GM12891 (cell line): ENCODE results near the gene ZNF837.

Experiments
- DNase-seq: peaks from one replicate; pipeline ENCODE4 v3.0.0; 2011; ENCODE audit warnings: low spot score; ENCODE audit not compliant: insufficient read length
- FAIRE-seq: peaks from 2 replicates; lab custom pipeline; 2011; peaks lifted over from hg19 to GRCh38; lab: Jason Lieb, UNC
- PAX5 ChIP-seq: IDR thresholded peaks from 2 replicates; pipeline ENCODE4 v1.6.1; 2011; ENCODE audit warnings: low read length, moderate library complexity, mild to moderate bottlenecking; ENCODE audit not compliant: insufficient read depth, severe bottlenecking
- POLR2A ChIP-seq: IDR thresholded peaks from 2 replicates; pipeline ENCODE4 v1.6.1; 2011; ENCODE audit warnings: low read depth, low read length, control low read depth
- POLR2AphosphoS5 ChIP-seq: IDR thresholded peaks from 2 replicates; pipeline ENCODE4 v1.6.1; 2011; ENCODE audit warnings: low read depth, low read length, control low read depth
- POU2F2 ChIP-seq: IDR thresholded peaks from 2 replicates; pipeline ENCODE4 v1.6.1; 2011; ENCODE audit warnings: low read depth, mild to moderate bottlenecking, control low read depth, low read length, moderate library complexity
- SPI1 ChIP-seq: IDR thresholded peaks from 2 replicates; pipeline ENCODE4 v1.6.1; 2011; ENCODE audit warnings: low read depth, low read length, control low read depth
- TAF1 ChIP-seq: IDR thresholded peaks from 2 replicates; pipeline ENCODE4 v1.6.1; 2011; ENCODE audit warnings: low read depth, low read length, control low read depth

Gene ZNF837

DNA sequence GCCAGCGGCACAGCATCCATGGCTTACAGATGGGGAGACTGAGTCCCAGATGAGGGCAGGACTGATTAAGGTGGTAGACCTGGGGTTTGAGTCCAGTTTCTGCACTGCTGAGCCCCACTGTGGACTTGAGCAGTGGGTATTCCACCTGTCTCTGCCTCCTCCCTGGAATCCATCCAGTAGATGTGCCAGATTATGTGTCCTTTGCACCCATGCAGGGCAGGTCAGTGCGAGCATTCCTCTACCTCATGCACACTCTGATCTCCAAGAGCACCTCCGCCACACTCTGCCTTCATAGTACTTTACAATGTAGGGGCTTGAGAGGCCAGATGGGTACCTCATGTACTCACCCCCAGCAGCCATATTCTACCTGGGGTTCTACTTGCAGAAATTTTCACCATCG lies 44.0 kb downstream of the ZNF837 start:
- FAIRE-seq (no peak), DNase-seq (no peak)
- no peak for TF ChIP-seq POLR2AphosphoS5
- no peak for TF ChIP-seq PAX5
- no peak for TF ChIP-seq POLR2A
- TF ChIP-seq SPI1: no peak
- TF ChIP-seq POU2F2: no peak
- no peak for TF ChIP-seq TAF1

DNA sequence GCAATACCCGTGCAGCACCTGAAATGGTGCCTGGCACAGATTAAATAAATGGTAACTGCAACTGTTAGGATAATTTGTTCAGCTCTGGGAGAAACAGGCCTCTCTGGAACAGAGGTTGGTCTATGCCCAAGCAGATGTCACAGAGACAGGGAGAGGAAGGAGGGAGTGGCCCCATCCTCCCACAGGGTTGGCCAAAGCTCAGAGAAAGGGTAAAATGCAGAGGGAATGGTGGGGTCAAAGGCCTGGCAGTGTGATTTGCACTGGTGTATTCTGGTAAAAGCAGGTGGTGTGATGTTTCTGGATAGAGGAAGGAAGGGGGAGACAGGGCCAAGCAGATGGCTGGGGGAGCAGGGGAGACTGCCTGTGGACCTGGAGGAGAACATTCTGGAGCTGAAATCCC lies 44.6 kb downstream of the ZNF837 start:
- no peak for DNase-seq
- FAIRE-seq: no peak
- TF ChIP-seq TAF1 (no peak), POU2F2 (no peak), PAX5 (no peak), SPI1 (no peak), POLR2A (no peak), POLR2AphosphoS5 (no peak)

DNA sequence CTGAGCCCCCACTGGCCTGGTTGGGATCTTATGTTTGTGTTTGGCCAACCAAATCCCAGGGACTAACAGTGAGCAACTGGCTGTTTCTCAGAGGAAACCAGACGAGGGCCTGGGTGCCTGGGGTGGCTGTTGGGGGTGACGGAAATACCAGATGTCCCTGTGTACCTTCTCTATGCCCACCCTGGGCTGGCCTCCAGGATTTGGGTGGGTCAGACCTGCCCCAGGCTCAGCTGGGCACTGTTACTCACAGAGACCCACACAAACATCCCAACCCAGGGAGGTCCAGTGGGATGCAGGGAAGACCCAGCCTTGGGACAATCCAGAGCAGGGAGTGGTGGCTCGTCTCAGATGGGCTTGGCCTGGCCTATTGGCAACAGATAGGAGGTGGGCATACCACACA lies 45.2 kb downstream of the ZNF837 start:
- DNase-seq: no peak
- no peak for TF ChIP-seq PAX5
- no peak for TF ChIP-seq TAF1
- no peak for TF ChIP-seq SPI1
- TF ChIP-seq POU2F2: no peak
- TF ChIP-seq POLR2AphosphoS5: no peak
- no peak for TF ChIP-seq POLR2A
- no peak for FAIRE-seq

DNA sequence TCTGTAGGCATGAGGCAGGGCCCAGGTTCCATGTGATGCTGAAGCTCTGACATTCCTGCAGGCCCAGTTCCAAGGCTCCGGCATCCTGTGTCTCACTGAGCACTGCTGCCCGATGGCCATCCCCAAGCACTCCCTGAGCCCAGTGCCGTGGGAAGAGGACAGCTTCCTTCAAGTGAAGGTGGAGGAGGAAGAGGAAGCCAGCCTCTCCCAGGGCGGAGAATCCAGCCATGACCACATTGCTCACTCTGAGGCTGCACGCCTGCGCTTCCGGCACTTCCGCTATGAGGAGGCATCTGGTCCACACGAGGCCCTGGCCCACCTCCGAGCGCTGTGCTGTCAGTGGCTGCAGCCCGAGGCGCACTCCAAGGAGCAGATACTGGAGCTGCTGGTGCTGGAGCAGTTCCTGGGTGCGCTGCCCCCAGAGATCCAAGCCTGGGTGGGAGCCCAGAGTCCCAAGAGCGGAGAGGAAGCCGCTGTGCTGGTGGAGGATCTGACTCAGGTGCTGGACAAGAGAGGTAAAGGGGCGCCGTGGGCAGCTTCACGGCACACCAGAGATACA lies 46.1 kb downstream of the ZNF837 start:
- TF ChIP-seq POLR2AphosphoS5 (no peak), POLR2A (no peak), SPI1 (no peak), POU2F2 (no peak), PAX5 (no peak), TAF1 (no peak)
- FAIRE-seq (no peak), DNase-seq (no peak)

DNA sequence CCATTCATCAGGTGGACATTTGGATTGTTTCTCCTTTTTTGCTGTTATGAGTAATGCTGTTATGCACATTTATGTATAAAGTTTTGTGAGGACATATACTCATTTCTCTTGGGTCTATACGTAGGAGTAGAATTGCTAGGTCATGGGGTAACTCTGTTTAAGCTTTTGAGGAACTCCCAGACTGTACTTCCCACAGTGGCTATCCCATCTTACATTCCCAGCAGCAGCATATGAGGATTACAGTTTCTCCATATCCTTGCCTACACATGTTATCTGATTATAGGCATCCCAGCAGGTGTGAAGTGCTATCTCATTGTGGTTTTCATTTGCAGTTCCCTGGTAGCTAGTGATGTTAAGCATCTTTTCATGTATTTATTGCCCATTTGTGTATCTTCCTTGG lies 48.1 kb downstream of the ZNF837 start:
- TF ChIP-seq PAX5 (no peak), TAF1 (no peak), POLR2A (no peak), POU2F2 (no peak), POLR2AphosphoS5 (no peak), SPI1 (no peak)
- FAIRE-seq: no peak
- no peak for DNase-seq

GRCh38 chr19:58330458-58330857 lies 50.4 kb downstream of the ZNF837 start:
- FAIRE-seq (no peak), DNase-seq (no peak)
- TF ChIP-seq SPI1 (no peak), POU2F2 (no peak), POLR2AphosphoS5 (no peak), TAF1 (no peak), PAX5 (no peak), POLR2A (no peak)

DNA sequence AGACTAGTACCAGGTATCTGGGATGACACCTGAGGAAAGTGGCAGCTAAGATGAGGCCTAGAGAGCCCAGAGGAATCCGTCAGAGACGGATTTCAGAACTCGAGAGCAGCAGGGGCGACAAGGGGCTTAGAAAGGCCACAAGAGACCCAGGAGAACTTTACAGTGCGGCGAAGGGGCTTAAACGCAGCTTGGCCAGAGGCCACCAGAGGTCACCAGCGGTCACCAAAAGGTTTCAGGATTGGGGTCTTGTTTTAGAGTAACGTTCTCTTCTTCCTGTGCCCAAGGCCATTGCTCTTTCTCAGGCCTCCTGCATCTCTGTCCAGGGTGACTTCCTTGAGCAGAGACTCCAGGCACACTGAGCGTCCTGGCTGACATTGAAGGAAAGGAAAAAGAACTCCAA lies 51.8 kb downstream of the ZNF837 start:
- TF ChIP-seq PAX5: no peak
- TF ChIP-seq SPI1: no peak
- no peak for TF ChIP-seq POU2F2
- TF ChIP-seq POLR2A: no peak
- no peak for TF ChIP-seq POLR2AphosphoS5
- no peak for TF ChIP-seq TAF1
- FAIRE-seq (no peak), DNase-seq (no peak)

DNA sequence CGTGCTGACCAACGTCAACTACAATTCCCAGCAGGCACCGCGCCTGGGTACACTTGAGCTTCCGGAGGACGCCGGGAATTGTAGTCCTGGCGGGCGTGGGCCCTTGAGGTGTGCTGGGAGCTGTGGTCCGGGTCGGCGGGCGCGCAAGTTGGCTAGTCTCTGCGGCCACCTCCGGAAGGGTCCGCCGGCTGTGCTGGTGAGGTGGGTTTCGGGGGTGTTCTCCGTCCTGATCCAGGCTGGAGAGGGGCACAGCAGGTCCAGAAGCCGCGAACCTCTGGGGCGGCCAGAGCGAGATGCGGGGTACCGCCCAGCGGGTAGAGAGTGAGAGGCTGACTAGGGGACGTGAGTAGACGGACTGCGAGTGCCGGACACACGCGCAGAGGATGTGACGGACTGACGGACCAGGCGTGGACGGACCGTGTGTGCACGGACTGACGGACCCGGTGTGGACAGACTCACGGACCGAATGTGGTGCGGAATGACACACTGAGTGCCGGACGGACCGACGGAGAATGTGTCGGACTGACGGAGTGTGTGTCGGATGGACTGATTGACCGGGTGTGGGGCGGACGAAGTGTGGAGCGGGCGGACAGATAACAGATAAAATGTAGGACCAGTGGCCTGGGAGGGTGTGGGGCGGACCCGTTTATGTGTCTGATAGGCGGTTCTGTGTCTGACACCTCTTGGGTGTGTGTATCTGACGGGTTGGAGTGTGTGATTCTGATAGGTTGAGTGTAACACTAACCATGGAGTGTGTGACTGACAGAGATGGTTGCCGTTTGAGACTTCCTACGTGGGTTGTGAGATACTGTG lies 53.7 kb downstream of the ZNF837 start, which contains the start of gene ZSCAN22:
ZSCAN22 (plus strand) TSS at position 81 of the 813 bp plus-strand sequence. CDS start 7,809 bp downstream, outside the sequence.
- TF ChIP-seq POLR2A (peak; percentile 68), PAX5 (no peak), POLR2AphosphoS5 (peak; percentile 69), SPI1 (no peak), POU2F2 (peak; percentile 85), TAF1 (peak; percentile 14; the same call in 1 of the 2 replicates)
- FAIRE-seq (peak; percentile 94), DNase-seq (peak; percentile 96)

DNA sequence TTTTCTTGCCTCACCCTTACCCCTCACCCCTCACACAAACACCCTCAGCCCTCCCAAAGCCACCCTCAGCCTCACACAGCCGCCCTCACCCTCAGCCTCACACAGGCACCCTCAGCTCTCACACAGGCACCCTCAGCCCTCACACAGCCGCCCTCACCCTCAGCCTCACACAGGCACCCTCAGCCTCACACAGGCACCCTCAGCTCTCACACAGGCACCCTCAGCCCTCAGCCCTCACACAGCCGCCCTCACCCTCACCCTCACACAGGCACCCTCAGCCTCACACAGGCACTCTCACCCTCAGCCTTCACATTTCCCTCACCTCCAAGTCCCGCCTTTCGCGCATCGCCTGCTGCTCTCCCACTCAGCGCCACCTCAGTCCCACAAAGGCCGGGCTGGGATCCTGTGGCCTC lies 54.3 kb downstream of the ZNF837 start:
- no peak for DNase-seq
- no peak for FAIRE-seq

More for the DNA sequence above, 54.3 kb downstream of the ZNF837 start:
- TF ChIP-seq PAX5: no peak
- no peak for TF ChIP-seq POLR2A
- no peak for TF ChIP-seq POLR2AphosphoS5
- no peak for TF ChIP-seq TAF1
- TF ChIP-seq SPI1: no peak
- TF ChIP-seq POU2F2: no peak
